Measurements from ENCODE around the gene LPP. TPM values are rescaled to one million over a fixed set of nuclear protein-coding genes. Genes with fewer than 3 reads are reported as not detected.

The LPP gene
- total RNA-seq, 1 experiment from 2014 or later, result 20.4 TPM

GRCh38 chr3:188243124-188243795, 89.3 kb downstream of the LPP start:
- peak overlapping the region; percentile 63 for H3K4me2 ChIP-seq (ENCODE audit: low read length)
- H3F3A ChIP-seq (ENCODE audit: low read length, unreplicated experiment), result peaks cover 5% of the 10 kb centered on the region
- no peaks in the 10 kb centered on the region for H3K27me3 ChIP-seq (ENCODE audit: low read length)
- DNase-seq, result peak; percentile 64
- CTCF ChIA-PET, result no interaction called here
- H3K36me3 ChIP-seq (ENCODE audit: low read depth, low read length), result no peaks in the 10 kb centered on the region
- ATAC-seq, result peak; percentile 37
- no peaks in the 10 kb centered on the region for H3K9me2 ChIP-seq (replicated peaks; ENCODE audit: low read length)
- H2AFZ ChIP-seq (ENCODE audit: low read length), result no peak overlapping the region
- H3K4me3 ChIP-seq (ENCODE audit: low read length), result no peak overlapping the region
- H4K20me1 ChIP-seq (ENCODE audit: low read length), result no peaks in the 10 kb centered on the region
- no TSS peak for BruUV-seq (replicated peaks)
- peak overlapping the region; percentile 30 for H3K9ac ChIP-seq (ENCODE audit: low read length)
- peaks cover 34% of the 10 kb centered on the region for H3K4me1 ChIP-seq (ENCODE audit: insufficient read depth, low read length)
- H3K9me3 ChIP-seq (ENCODE audit: low read length), result no peaks in the 10 kb centered on the region
- POLR2A ChIA-PET (ENCODE audit: unreplicated experiment), result no interaction called here
- intact Hi-C loops (cut with micrococcal nuclease), result loop anchor here (2.0 kb wide), 1 partner anchor 14 kb away; no protein-coding TSS in a partner anchor
- peaks cover 19% of the 10 kb centered on the region; the same call in 1 of the 2 replicates for H3K79me2 ChIP-seq (ENCODE audit: low read length)
- H3K27ac ChIP-seq (ENCODE audit: low read length), result peak overlapping the region; percentile 75
- no peak for TF ChIP-seq CTCF (conservative IDR thresholded peaks at IDR 0.05; ENCODE audit: low read depth, low read length)
- TF ChIP-seq EZH2 (IDR thresholded peaks at IDR 0.05; ENCODE audit: low read length, unreplicated experiment), result no peak
- TF ChIP-seq EZH2phosphoT487 (IDR thresholded peaks at IDR 0.05; ENCODE audit: borderline replicate concordance, low read length), result no peak

- no peaks in the 10 kb centered on the region for H3K36me3 ChIP-seq (ENCODE audit: low read depth, low read length)
- H2AFZ ChIP-seq (ENCODE audit: low read length), result no peak overlapping the region
- DNase-seq (peak; percentile 92), ATAC-seq (peak; percentile 93)
- peaks cover 34% of the 10 kb centered on the region for H3K4me1 ChIP-seq (ENCODE audit: insufficient read depth, low read length)
- H3F3A ChIP-seq (ENCODE audit: low read length, unreplicated experiment), result peaks cover 5% of the 10 kb centered on the region
- peak overlapping the region; percentile 85 for H3K27ac ChIP-seq (ENCODE audit: low read length)
- intact Hi-C loops (cut with micrococcal nuclease), result loop anchor here (1.0 kb wide), 1 partner anchor 22 kb away; no protein-coding TSS in a partner anchor
- H3K79me2 ChIP-seq (ENCODE audit: low read length), result peaks cover 19% of the 10 kb centered on the region; the same call in 1 of the 2 replicates
- peak overlapping the region; percentile 50 for H3K4me2 ChIP-seq (ENCODE audit: low read length)
- peak overlapping the region; percentile 17; the same call in 1 of the 2 replicates for H3K9ac ChIP-seq (ENCODE audit: low read length)
- no TSS peak for BruUV-seq (replicated peaks)
- H3K9me3 ChIP-seq (ENCODE audit: low read length), result no peaks in the 10 kb centered on the region
- no peaks in the 10 kb centered on the region for H4K20me1 ChIP-seq (ENCODE audit: low read length)
- ChIA-PET POLR2A (ENCODE audit: unreplicated experiment) (interaction anchor here (0.5 kb wide), 1 partner anchor 1105 kb away, joined by 4 read pairs; the partner anchor contains the start of gene RPL39L), CTCF (interaction anchor here (0.9 kb wide), 1 partner anchor 61 kb away, joined by 3 read pairs; no protein-coding TSS in a partner anchor)
- TF ChIP-seq CTCF (conservative IDR thresholded peaks at IDR 0.05; ENCODE audit: low read depth, low read length) (no peak), EZH2 (IDR thresholded peaks at IDR 0.05; ENCODE audit: low read length, unreplicated experiment) (no peak), EZH2phosphoT487 (IDR thresholded peaks at IDR 0.05; ENCODE audit: borderline replicate concordance, low read length) (no peak)
- no peaks in the 10 kb centered on the region for H3K9me2 ChIP-seq (replicated peaks; ENCODE audit: low read length)
- H3K4me3 ChIP-seq (ENCODE audit: low read length), result 0 out of 2 replicates have a peak overlapping the region, but pooled peaks have one; percentile 2
- H3K27me3 ChIP-seq (ENCODE audit: low read length), result no peaks in the 10 kb centered on the region
Observed at GRCh38 chr3:188244395-188244861, 90.5 kb downstream of the LPP start.

GRCh38 chr3:188246905-188247304, 92.9 kb downstream of the LPP start:
- Histone ChIP-seq H3K9ac (ENCODE audit: low read length) (no peak overlapping the region), H3K4me2 (ENCODE audit: low read length) (no peak overlapping the region), H3K79me2 (ENCODE audit: low read length) (peaks cover 19% of the 10 kb centered on the region; the same call in 1 of the 2 replicates), H3K4me1 (ENCODE audit: insufficient read depth, low read length) (peaks cover 34% of the 10 kb centered on the region), H3K9me3 (ENCODE audit: low read length) (no peaks in the 10 kb centered on the region), H2AFZ (ENCODE audit: low read length) (no peak overlapping the region), H3K4me3 (ENCODE audit: low read length) (no peak overlapping the region), H3K36me3 (ENCODE audit: low read depth, low read length) (no peaks in the 10 kb centered on the region), H4K20me1 (ENCODE audit: low read length) (no peaks in the 10 kb centered on the region), H3K27ac (ENCODE audit: low read length) (no peak overlapping the region), H3F3A (ENCODE audit: low read length, unreplicated experiment) (peaks cover 5% of the 10 kb centered on the region), H3K9me2 (replicated peaks; ENCODE audit: low read length) (no peaks in the 10 kb centered on the region), H3K27me3 (ENCODE audit: low read length) (no peaks in the 10 kb centered on the region)
- no peak for ATAC-seq
- ChIA-PET CTCF (interaction anchor here (0.7 kb wide), 1 partner anchor 1107 kb away, joined by 5 read pairs; no protein-coding TSS in a partner anchor), POLR2A (ENCODE audit: unreplicated experiment) (no interaction called here)
- no TSS peak for BruUV-seq (replicated peaks)
- TF ChIP-seq CTCF (conservative IDR thresholded peaks at IDR 0.05; ENCODE audit: low read depth, low read length) (no peak), EZH2 (IDR thresholded peaks at IDR 0.05; ENCODE audit: low read length, unreplicated experiment) (no peak)
- intact Hi-C loops (cut with micrococcal nuclease), result no loop called here
- no peak for DNase-seq

All from PC-3 (cell line).